HG02852 (cell line): ENCODE data around the gene MMP24.
"Not testable (repeated sequence)": the region's sequence is repeated elsewhere in the genome, so short reads cannot be mapped to it uniquely, and the experiment has no call there.

ENCODE experiments used
- ATAC-seq: cut with Tn5 transposase; IDR thresholded peaks from one replicate; pipeline ENCODE4 v1.9.1; 2021; ENCODE audit warnings: mild to moderate bottlenecking, moderate library complexity; ENCODE audit not compliant: unreplicated experiment

Gene MMP24

DNA sequence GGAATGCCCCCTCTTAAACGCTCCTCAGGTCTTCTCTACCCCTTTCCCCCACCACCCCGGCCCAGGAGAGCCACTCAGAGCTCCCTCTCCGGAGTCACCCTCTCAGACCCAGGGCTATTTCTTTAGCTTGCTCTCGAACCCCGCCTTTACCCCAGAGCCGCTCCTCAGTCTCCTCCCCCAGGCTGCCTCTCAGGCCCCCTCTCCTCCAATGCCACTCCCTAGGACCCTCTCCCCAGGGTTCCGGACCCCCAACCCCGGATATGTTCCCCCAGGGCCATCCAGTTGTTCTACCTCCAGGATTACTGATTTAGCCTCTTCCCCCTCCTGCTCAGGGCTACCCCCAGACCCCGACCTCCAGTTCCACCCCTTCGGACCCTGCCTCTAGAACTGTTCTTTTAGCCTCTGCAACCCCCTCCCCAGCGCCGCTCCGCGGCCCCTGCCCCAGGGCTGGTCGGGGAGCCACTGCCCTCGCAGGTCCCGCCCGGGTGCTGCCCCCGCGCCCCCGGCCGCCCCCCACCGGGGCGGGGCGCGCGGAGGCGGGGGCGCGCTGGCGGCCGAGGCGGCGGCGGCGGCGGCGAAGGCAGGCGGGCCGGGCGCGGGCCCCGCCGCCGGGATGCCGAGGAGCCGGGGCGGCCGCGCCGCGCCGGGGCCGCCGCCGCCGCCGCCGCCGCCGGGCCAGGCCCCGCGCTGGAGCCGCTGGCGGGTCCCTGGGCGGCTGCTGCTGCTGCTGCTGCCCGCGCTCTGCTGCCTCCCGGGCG, at the start of gene MMP24:
Gene MMP24, plus strand, starts transcription at position 565 of the 758 bp plus-strand sequence. Its CDS starts 49 bp downstream, at position 614.
- no peak for ATAC-seq

- ATAC-seq: no peak
Observed at GRCh38 chr20:35179292-35180212, 46.9 kb upstream of the MMP24 start.

DNA sequence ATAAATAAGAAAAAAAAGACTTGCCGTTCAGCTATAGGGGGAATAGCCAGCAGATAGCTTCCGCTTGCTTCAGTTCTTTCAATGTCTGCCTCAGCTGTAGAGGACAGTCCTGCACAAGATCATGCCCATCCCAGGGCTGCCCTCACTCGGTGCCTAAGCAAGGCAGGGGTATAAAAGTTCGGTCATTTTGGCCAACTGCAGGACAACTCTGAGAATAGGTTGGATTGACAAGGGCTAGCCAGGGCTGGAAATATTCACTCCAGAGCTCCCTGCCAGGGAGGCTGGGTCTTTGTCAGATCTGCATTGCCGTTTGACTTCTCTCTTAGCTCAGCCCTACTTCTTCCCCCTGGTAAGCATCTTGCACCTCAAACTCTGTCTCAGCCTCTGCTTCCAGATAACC, 46.2 kb upstream of the MMP24 start:
- no peak for ATAC-seq

DNA sequence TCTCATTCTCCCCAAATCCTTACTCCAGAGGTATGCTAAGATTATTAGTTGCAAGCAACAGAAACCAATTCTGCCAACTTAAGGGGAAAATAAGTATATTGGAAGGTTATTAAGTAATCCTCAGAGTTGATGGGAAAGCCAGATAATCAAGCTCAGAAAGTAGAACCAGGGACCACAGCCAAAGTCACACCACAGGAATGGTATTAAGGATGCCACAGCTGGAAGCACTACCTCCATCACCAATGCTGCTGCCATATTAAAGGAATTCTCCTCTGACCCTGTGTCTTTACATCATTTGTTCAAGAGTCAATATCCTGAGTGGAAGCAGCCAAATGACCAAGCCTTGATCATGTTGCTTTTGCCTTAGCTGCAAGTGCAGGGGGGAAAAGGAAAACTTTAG, 44.8 kb upstream of the MMP24 start:
- ATAC-seq: no peak

GRCh38 chr20:35186691-35187289, 39.7 kb upstream of the MMP24 start:
- ATAC-seq: not testable (repeated sequence)

GRCh38 chr20:35187584-35188190, 38.8 kb upstream of the MMP24 start:
- ATAC-seq: no peak

DNA sequence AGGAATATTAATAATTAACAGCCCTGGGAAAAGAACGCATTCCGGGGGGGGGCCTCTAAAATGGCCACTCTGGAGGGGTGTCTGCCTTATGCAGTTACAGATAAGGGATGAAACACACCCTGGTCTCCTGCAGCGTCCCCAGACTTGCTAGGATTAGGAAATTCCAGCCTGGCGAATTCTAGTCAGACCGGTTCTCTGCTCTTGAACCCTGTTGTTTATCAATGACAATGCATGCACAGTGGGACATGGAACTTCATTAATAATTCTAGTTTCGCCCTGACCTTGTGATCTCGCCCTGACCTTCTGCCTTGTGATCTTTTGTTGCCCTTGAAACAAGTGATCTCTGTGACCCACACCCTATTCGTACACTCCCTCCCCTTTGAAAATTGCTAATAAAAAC, 37.3 kb upstream of the MMP24 start:
- ATAC-seq: not testable (repeated sequence)

GRCh38 chr20:35190556-35190955, 35.9 kb upstream of the MMP24 start:
- ATAC-seq: no peak

- ATAC-seq: no peak
Observed at GRCh38 chr20:35191419-35192117, 34.9 kb upstream of the MMP24 start.

DNA sequence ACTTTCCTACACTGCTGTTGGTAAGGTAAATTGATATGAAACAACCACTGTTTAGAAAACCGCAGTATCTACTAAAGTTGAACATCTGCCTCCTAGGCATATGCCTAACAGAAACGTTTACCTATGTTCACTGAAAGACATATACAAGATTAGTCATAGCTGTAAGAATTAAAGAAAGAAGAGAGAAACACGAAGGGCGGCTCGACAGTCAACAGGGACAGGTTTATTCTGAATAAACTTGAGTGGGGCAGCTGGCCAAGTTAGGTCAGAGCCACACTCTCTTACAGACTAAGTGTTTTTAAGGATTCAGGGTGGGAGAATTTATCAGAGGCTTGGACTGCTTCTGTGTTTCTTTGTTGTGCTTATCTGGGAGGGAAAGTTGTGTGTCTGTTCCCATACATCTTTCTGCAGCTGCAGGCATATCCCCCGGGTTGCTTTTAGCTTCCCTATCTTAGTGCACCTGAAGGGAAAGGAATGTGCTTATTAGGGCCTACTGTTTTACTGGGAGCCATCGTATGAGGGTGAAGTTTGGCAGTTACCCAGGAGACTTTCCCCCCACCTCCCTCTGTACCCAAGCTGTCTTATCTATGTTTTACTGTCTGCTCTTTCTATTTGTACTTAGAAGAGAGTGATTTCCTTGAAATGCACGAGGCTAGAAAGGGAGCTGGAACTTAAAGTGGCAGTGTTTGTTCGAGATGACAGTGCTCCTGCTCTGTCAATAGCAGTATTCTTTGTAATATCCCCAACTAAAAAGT, 34.2 kb upstream of the MMP24 start:
- no peak for ATAC-seq

DNA sequence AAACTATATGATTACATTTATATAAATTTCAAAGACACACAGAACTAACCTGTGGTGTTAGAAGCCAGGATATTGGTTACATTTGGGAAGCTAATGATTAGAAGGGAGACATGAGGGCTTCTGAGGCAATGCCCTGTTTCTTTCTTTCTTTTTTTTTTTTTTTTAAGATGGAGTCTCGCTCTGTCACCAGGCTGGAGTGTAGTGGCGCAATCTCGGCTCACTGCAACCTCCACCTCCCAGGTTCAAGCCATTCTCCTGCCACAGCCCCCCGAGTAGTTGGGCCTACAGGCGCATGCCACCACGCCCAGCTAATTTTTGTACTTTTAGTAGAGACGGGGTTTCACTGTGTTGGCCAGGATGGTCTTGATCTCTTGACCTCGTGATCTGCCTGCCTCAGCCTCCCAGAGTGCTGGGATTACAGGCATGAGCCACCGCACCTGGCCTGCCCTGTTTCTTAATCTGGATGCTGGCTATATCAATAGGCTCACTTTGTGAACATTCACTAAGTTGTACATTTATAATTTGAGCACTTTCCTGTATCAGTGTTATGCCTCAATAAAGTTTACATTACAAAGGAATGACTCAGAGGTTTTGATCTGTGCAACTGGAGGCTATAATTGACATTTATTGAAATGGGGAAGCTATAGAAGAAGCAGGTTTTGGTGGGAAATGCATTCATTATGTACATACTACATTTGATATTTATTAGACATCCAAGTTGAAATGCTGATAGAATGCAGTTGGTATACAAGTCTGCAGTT, 33.3 kb upstream of the MMP24 start:
- ATAC-seq: not testable (repeated sequence)

GRCh38 chr20:35196313-35196712, 30.2 kb upstream of the MMP24 start:
- no peak for ATAC-seq

GRCh38 chr20:35199740-35200139, 26.8 kb upstream of the MMP24 start:
- no peak for ATAC-seq

DNA sequence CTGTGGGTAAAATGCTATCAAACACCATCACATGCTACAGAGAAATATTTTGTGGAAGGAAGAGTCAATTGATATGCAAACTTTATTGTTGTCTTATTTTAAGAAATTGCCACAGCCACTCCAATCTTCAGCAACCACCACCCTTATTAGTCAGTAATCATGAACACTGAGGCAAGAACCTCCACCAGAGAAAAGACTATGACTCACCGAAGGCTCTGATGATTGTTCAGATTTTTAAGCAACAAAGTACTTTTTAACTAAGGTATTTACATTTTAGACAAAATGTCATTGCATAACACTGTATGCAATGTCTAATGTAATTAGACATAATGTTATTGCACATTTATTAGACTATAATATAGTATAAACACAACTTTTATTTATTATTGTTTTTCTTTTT, 26.2 kb upstream of the MMP24 start:
- no peak for ATAC-seq

DNA sequence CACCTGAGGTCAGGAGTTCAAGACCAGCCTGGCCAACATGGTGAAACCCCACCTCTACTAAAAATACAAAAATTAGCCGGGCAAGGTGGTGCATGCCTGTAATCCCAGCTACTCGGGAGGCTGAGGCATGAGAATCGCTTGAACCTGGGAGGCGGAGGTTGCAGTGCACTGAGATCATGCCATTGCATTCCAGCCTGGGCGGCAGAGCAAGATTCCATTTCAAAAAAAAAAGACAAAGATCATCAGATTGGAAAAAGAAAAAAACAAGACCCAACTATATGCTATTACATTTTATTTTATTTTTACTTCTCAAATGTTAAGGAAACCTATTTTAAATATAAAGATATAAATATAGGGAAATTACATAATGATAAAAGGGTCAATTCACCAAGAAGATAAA, 25.0 kb upstream of the MMP24 start:
- ATAC-seq: not testable (repeated sequence)

DNA sequence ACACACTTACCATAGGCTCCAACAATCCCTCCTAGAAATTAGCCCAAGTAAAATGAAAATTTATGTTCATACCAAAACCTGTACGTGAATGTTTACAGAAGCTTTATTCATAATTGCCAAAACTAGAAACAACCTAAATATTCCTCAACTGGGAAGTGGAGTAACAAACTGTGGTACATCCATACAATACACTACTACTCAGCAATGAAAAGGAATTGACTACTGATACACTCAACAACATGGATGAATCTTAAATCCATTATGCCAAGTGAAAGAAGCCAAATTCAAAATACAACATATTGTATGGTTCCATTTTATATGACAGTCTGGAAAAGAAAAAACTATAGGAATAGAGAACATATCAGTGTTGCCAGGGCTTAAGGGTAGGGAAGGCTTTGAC, 19.7 kb upstream of the MMP24 start:
- ATAC-seq: no peak

- ATAC-seq: no peak
Observed at GRCh38 chr20:35207950-35208611, 18.4 kb upstream of the MMP24 start.
